Loucy (cell line): ENCODE measurements around the gene RGMA.

Experiments
- EZH2phosphoT487 ChIP-seq: fragments of 200-600 bp; IDR thresholded peaks from 2 replicates; pipeline ENCODE4 v1.6.1; 2018; ENCODE audit warnings: antibody characterized with exemption, mild to moderate bottlenecking, moderate library complexity, borderline replicate concordance
- TF ChIP-seq, protein P1 (sequence below): fragments of 200-600 bp; sonication (generic); conservative IDR thresholded peaks from 2 replicates; pipeline ENCODE4 v1.5.1; 2014; ENCODE audit warnings: mild to moderate bottlenecking, antibody characterized with exemption, low read length

DNA sequence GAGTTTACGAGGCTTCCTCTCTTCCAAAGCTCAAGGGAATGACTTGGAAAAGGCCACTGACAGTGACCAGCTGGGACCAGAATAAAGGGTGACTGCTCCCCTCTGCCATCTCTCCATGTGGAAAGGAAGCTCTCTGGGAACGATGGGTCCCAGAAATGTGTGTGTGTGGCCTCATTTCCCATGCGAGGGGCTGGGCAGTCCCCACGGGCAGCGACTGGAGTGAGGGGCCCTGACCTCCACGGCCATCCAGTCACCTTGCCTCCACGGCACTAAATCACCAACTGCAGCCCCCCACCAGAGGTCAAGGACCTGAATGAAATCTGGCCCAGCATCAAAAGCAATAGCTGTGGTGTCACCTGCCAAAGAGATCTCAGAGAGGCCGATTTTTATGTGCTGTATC is 29.6 kb downstream of the RGMA start:
- TF ChIP-seq, protein P1, sequence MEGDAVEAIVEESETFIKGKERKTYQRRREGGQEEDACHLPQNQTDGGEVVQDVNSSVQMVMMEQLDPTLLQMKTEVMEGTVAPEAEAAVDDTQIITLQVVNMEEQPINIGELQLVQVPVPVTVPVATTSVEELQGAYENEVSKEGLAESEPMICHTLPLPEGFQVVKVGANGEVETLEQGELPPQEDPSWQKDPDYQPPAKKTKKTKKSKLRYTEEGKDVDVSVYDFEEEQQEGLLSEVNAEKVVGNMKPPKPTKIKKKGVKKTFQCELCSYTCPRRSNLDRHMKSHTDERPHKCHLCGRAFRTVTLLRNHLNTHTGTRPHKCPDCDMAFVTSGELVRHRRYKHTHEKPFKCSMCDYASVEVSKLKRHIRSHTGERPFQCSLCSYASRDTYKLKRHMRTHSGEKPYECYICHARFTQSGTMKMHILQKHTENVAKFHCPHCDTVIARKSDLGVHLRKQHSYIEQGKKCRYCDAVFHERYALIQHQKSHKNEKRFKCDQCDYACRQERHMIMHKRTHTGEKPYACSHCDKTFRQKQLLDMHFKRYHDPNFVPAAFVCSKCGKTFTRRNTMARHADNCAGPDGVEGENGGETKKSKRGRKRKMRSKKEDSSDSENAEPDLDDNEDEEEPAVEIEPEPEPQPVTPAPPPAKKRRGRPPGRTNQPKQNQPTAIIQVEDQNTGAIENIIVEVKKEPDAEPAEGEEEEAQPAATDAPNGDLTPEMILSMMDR: no peak
- TF ChIP-seq EZH2phosphoT487: no peak
